ENCODE data around the gene GSTM1. TPM values are rescaled to one million over a fixed set of nuclear protein-coding genes. Genes with fewer than 3 reads are reported as not detected.

GSTM1 gene
- total RNA-seq, 4 donors from 2014 or later = 0.83 to 299 TPM; not detected in 2

DNA sequence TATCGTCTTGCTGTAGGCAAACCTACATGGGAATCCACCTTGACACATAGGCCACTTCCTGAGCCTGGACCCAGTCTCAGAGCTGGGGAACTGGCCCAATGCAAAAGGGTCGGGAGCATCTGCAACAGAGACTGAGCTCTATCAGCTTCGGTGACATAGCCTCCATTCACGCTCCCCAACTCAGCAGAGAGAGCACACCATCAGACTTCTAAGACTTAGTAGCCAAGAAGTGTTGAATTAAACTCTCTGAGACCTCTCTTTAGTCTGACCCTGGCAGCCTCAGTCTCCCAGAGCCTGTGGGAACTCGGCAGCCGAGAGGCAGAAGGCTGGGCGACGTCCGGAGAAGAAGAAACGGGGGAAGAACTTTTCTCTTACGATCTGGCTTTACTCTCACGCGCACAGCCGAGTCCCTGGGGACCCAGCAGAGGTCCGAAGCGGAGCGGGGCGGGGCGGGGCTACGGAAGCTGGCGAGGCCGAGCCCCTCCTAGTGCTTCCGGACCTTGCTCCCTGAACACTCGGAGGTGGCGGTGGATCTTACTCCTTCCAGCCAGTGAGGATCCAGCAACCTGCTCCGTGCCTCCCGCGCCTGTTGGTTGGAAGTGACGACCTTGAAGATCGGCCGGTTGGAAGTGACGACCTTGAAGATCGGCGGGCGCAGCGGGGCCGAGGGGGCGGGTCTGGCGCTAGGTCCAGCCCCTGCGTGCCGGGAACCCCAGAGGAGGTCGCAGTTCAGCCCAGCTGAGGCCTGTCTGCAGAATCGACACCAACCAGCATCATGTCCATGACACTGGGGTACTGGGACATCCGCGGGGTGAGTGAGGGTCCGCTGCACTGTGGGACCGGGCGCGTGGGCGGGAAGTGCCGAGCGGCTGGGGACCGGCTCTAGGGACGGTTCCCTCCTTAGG, 31.8 kb upstream of the GSTM1 start, which contains the start of gene GSTM4:
GSTM4 (plus strand) TSS at position 485 of the 905 bp plus-strand sequence; CDS start at position 776, 291 bp downstream.
- WGBS, 2 donors = 0% methylated on average over 10 to 34 of the region's 54 CpGs
- intact Hi-C loops (cut with DNase I) = no loop called here
- H3K36me3 ChIP-seq = peaks cover 0 to 27% (median 4%) of the 10 kb centered on the region in 3 donors

GRCh38 chr1:109657395-109657794, 30.2 kb upstream of the GSTM1 start:
- no peak overlapping the region for H3K4me3 ChIP-seq
- 100% methylated on average over 1 of the region's 4 CpGs; no CpG with 5 or more reads in 1 of the 2 donors for WGBS, 2 donors
- DNase-seq = no peak
- H3K4me1 ChIP-seq = peaks cover 0 to 38% (median 16%) of the 10 kb centered on the region in 3 donors
- H3K27me3 ChIP-seq = no peaks in the 10 kb centered on the region
- TF ChIP-seq POLR2A (IDR thresholded peaks at IDR 0.05) = no peak
- TF ChIP-seq, protein P1, sequence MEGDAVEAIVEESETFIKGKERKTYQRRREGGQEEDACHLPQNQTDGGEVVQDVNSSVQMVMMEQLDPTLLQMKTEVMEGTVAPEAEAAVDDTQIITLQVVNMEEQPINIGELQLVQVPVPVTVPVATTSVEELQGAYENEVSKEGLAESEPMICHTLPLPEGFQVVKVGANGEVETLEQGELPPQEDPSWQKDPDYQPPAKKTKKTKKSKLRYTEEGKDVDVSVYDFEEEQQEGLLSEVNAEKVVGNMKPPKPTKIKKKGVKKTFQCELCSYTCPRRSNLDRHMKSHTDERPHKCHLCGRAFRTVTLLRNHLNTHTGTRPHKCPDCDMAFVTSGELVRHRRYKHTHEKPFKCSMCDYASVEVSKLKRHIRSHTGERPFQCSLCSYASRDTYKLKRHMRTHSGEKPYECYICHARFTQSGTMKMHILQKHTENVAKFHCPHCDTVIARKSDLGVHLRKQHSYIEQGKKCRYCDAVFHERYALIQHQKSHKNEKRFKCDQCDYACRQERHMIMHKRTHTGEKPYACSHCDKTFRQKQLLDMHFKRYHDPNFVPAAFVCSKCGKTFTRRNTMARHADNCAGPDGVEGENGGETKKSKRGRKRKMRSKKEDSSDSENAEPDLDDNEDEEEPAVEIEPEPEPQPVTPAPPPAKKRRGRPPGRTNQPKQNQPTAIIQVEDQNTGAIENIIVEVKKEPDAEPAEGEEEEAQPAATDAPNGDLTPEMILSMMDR (IDR thresholded peaks at IDR 0.05) = no peak
- H3K36me3 ChIP-seq = peaks cover 0 to 41% (median 4%) of the 10 kb centered on the region in 3 donors
- no peak overlapping the region for H3K27ac ChIP-seq
- intact Hi-C loops (cut with DNase I) = no loop called here
- H3K9me3 ChIP-seq = no peaks in the 10 kb centered on the region

More for the DNA sequence above, 31.8 kb upstream of the GSTM1 start, which contains the start of gene GSTM4:
- H3K4me1 ChIP-seq = peaks cover 0 to 38% (median 16%) of the 10 kb centered on the region in 3 donors
- no peaks in the 10 kb centered on the region for H3K9me3 ChIP-seq
- peak within 1 kb of the TSS; percentile 57 to 82 (median 72) for H3K4me3 ChIP-seq
- H3K27ac ChIP-seq = peak within 1 kb of the TSS; percentile 79 to 91 (median 85)
- H3K27me3 ChIP-seq = no peaks in the 10 kb centered on the region
- peak in 2 of 4 donors; percentile 44 to 53 for TF ChIP-seq POLR2A (IDR thresholded peaks at IDR 0.05)
- TF ChIP-seq, protein P1 (IDR thresholded peaks at IDR 0.05) = no peak
- peak; percentile 16 for DNase-seq

DNA sequence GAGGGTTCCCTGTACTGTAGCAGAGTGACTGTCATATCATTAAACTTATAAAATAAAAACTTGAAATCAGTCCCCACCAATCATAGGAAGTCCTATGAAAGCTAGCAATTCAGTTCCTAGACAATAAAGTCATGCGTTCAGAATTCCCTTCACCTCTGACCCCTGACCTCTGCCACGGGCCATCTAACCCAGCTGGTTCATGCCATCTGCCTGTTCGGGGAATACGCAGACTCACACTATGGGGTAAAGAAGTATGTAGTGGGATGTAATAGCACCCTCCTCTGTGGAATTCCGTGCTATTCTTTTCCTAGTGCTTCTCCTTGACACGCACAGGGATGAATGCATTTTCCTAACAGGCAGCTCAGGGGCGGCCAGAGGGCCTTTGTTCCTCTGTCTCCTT, 29.6 kb upstream of the GSTM1 start:
- intact Hi-C loops (cut with DNase I) = no loop called here
- no peak overlapping the region for H3K27ac ChIP-seq
- peaks cover 0 to 36% (median 16%) of the 10 kb centered on the region in 3 donors for H3K4me1 ChIP-seq
- H3K27me3 ChIP-seq = no peaks in the 10 kb centered on the region
- WGBS, 2 donors = 80 to 82% methylated on average over 7 of the region's 7 CpGs
- no peak for TF ChIP-seq POLR2A (IDR thresholded peaks at IDR 0.05)
- TF ChIP-seq, protein P1 (IDR thresholded peaks at IDR 0.05) = no peak
- H3K4me3 ChIP-seq = no peak overlapping the region
- H3K9me3 ChIP-seq = no peaks in the 10 kb centered on the region
- H3K36me3 ChIP-seq = peaks cover 0 to 47% (median 4%) of the 10 kb centered on the region in 3 donors
- DNase-seq = no peak

- no peak overlapping the region for H3K4me3 ChIP-seq
- no peak for DNase-seq
- intact Hi-C loops (cut with DNase I) = no loop called here
- no peak for TF ChIP-seq POLR2A (IDR thresholded peaks at IDR 0.05)
- TF ChIP-seq, protein P1 (IDR thresholded peaks at IDR 0.05) = no peak
- H3K36me3 ChIP-seq = peaks cover 0 to 48% (median 4%) of the 10 kb centered on the region in 3 donors
- H3K27me3 ChIP-seq = no peaks in the 10 kb centered on the region
- no peak overlapping the region for H3K27ac ChIP-seq
- H3K4me1 ChIP-seq = peaks cover 0 to 30% (median 16%) of the 10 kb centered on the region in 3 donors
- WGBS, 2 donors = 45 to 69% methylated on average over 2 to 3 of the region's 3 CpGs
- no peaks in the 10 kb centered on the region for H3K9me3 ChIP-seq
Observed at GRCh38 chr1:109658533-109659042, 29.0 kb upstream of the GSTM1 start.

DNA sequence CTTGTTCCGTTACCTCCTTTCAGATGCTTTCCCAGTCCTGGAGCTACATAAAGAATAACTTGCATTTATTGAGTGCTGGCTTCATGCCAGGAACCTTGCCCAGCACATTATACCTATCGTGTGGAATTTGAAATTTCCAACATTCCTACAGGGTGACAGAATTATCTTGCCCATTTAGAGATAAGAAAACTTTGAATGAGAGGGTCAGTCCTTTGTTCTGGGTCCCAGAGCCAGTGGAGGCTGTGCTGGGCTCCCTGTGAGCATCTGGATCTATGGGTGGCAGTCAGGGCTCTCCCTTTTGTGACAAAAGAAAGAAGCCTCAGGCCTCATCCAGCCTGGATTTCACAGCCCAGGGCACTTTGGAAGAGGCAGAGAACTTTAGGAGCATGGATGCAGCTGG, 28.5 kb upstream of the GSTM1 start:
- Histone ChIP-seq H3K36me3 (peaks cover 0 to 48% (median 4%) of the 10 kb centered on the region in 3 donors), H3K4me3 (no peak overlapping the region), H3K9me3 (no peaks in the 10 kb centered on the region), H3K27ac (no peak overlapping the region), H3K27me3 (no peaks in the 10 kb centered on the region), H3K4me1 (peaks cover 0 to 29% (median 16%) of the 10 kb centered on the region in 3 donors)
- TF ChIP-seq, protein P1 (IDR thresholded peaks at IDR 0.05) = no peak
- no peak for TF ChIP-seq POLR2A (IDR thresholded peaks at IDR 0.05)
- WGBS, 2 donors = 79 to 90% methylated on average over 2 of the region's 2 CpGs
- intact Hi-C loops (cut with DNase I) = no loop called here
- DNase-seq = no peak

All from esophagus squamous epithelium (tissue), 5 donors.